ENCODE measurements around the gene ACOXL.

ACOXL gene

DNA sequence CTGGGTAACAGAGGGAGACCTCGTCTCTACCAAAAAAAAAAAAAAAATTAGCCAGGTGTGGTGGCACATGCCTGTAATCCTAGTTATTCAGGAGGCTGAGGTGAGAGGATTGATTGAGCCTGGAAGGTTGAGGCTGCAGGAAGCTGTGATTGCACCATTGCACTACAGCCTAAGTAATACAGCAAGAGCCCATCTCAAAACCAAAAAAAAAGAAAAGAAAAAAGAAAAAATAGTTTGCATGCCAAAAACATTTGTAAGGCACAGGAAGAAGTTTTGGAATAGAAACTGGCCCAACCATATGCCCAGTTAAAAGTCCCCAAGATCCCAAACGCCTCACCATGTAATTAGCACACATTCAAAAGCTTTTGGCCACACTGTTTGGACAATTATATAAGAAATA lies 13.4 kb upstream of the ACOXL start:
- DNase-seq (ENCODE audit: low read depth, low spot score), result no peak

DNA sequence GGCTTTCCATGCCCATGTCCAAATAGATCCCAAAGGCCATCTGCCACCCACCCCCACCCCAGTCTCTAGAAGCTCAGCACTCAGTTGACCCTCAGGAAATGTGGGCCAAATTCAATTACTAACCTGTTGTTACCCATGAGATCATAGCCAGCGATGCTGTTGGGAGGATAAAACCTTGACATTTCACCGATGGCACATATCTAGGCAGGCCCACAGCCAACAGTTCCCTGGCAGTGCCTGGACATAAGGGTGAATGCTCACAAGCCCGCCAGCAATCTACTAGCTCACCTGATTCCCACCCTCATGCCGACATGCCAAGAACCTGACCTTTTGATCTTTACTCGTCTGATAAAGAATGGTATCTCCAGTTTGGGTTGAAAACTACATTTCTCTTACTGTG lies 11.8 kb upstream of the ACOXL start:
- DNase-seq (ENCODE audit: low read depth, low spot score), result no peak

DNA sequence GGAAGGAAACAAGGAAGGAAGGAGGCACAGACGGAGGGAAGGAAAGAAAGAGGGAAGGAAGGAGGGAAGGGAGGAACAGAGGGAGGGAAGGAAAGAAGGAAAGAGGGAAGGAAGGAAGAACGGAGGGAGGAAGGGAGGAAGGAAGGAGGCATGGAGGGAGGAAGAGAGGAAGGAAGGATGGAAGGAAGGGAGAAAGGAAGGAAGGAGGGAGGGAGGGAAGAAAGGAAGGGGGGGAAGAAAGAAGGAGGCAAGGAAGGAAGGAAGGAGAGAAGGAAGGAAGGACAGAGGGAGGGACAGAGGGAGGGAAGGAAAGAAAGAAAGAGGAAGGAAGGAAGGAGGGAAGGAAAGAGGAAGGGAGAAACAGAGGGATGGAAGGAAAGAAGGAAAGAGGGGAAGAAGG lies 7.6 kb upstream of the ACOXL start:
- no peak for DNase-seq (ENCODE audit: low read depth, low spot score)

DNA sequence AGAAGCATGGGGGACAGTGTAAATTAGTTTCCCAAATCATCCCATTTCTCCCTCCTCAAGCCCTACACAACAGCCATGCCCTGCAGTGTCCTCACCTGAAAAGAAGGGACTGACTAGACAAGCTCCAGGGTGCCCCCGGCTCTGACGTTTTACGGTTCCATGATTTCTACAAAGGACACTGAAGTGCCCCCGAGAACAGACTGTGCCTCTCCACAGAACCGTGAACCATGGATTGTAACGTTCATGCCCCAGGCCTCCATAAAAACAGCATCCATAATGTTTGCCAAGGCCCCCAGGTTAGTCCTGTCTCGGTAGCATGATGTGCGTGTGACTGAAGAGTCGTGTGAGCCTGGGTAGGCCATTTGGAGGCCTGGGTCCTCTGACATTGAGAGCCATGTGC lies 7.0 kb upstream of the ACOXL start:
- no peak for DNase-seq (ENCODE audit: low read depth, low spot score)

DNA sequence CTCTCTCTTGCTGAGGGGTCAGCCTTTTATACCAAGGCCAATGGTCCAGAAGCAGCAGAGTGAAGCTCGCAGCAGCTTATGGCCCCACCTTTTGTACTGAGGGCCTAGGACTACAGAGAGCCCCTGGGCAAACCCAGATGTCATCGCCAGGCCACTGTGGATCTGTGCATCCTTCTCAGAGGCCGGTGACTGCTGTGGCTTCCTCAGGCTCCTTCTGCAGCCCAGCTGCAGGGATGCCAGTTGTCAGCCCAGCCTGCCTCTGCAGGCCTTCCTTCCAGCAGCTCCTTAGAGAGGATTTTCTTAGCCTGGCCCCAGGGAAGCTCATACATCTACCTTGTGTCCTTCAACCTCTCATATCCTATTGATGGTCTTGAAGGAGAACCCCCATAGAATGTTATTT lies 6.5 kb upstream of the ACOXL start:
- DNase-seq (ENCODE audit: low read depth, low spot score), result no peak

DNA sequence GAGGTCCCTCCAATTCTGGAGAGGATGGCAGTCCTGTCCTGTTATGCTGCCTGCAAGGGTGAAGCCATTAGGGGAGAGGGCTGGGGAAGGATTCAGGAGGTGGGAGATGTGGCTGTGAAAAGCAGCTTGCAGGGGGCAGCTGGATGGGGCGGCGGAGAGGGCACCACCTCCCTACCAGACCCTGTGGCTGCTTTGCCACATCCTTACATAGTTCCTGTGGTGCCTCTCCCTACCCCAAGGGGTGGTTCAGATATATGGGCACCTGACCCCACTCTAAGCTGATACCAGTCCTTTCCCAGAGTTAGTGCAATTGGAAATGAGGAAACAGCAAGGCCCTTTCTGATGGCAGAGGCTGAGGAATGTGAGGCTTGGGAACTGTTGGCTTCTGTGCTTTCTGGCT lies 6.1 kb upstream of the ACOXL start:
- no peak for DNase-seq (ENCODE audit: low read depth, low spot score)

DNA sequence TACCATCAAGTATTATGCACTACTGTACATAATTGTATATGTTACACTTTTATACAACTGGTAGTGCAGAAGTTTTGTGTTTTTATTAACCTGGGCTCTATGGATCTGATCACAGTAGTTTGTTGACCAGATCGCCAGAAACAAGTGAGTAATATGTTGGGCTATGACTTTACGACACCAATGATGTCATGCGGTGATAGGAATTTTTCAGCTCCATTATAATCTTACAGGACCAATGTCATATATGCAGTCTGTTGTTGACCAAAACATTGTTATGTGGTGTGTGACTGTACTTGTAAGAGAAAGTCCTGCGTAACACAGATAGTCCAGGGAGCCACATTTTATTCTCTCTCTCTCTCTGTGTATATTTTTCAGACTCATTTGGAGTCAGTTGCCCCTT lies 4.5 kb upstream of the ACOXL start:
- no peak for DNase-seq (ENCODE audit: low read depth, low spot score)

DNA sequence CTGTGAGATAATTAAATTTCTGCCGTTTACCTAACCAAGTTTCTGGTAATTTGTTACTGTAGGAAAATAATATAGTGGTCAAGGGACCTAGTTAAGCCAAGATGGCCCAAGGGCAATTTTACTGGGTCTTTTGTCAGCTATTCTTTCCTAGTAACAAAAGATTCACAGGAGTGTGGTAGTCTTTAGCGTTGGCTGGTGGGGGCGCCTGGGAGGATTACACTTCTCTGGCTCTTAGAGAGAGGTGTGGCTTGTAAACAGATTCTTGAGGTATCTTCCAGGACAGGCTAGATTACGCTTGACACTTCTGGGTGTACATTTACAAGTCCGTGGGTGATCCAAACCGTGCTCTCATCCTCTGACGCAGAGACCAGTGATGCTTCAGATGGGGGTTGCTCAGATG lies 3.3 kb upstream of the ACOXL start:
- no peak for DNase-seq (ENCODE audit: low read depth, low spot score)

DNA sequence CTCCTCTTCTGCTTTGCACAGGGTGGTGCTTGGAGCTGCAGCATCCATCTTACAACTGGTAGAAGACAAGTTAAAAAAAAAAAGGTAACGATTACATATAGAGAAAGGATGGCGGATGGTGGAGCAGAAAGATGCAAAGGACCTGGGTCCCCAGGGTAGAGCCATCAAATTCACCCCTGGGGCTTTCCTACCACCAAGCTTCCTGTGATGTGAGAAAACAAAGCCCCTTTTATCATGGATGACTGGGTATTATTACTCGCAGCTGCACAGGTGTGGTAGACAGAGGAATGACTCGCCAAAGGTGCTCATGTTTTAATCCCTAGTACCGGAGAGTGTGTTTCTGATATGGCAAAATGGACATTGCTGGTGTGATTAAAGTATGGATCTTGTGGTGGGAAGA lies 1.3 kb upstream of the ACOXL start:
- DNase-seq (ENCODE audit: low read depth, low spot score), result no peak

DNA sequence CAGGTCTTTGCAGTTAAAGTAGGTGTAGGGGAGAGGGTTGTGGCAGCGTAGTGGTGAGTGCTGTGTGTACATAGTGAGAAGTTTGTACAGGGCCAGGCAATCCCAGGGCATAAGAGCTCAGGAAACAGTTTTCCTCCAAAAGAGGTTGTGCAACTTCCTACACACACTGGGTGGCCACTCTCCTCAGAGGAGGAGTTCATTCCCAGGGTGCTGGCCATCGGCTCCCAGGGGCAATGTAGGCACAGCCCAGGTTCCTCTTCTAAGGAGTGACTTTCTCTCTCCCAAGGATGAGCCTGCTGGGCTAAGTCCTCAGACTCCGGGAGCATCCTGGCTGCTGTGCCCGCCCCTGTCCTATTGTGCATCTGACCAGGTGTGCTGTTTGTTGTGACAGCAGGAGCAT lies 3.0 kb downstream of the ACOXL start:
- no peak for DNase-seq (ENCODE audit: low read depth, low spot score)

DNA sequence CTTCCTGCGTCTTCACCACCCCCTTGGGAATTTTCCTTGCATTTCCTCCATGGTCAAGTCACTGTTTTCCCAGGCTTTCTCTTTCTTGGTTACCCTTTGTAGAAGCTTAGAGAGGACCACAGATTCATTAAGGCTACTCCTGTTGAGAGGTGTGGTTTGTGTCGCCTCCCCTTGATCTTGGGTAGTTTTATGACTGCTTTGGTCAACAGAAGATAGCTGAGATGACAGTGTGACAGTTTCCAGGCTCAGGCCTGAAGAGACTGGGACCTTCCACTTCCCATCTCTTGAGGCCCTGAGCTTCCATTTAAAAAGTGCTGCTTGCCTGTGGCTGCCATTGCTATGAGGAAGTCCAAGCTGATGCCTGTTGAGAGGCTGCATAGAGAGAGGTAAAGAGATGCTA lies 5.4 kb downstream of the ACOXL start:
- DNase-seq (ENCODE audit: low read depth, low spot score), result no peak

DNA sequence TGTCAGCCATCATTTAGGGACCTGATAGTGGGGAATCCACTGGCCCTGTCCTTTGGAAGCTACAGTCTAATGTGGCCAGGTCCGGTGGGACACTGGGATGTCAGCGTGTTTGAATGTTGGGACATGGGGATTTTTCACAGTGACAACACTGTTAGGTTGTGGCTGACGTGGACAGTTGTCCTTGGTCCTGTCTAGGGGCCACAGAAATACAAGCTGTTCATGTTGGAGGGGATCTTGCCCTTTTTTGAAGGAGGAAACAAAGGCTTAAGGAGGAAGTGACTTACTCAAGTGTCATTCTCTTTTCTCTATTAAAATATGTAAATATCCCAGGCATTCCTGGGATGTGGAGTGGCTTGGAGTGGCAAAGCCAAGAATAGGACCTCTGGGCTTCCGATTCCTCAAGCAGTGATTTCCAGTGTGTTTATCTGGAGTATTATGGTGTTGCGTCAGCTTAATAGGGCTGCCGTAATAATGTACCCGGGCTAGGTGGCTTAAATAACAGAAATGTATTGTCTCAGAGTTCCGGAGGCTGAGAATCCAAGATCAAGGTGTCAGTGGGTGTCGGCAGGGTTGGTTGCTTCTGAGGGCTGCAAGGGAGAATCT lies 8.5 kb downstream of the ACOXL start:
- no peak for DNase-seq (ENCODE audit: low read depth, low spot score)

DNA sequence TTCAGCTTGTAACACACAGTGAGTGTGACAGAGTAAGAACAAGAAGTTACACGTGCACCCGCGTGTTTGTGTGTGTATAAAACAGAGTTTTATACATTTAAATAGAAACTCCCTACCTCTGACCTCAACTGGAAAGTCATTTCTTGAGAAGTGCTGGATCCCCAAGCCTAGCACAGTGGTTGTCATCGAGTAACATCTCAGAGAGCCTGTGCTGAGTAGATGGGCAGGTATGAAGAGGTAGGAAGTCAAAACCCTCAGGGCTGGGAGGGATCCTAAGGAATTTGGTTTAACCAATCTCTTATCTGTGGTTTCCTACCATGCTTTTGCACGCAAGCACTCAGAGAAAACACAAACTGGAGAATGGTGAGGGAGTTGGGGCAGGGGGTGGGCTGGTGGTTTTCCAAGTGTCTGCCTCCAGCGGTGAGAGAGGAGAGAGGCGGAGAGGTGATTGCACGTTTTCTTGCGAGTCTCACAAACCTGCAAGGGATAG lies 9.2 kb downstream of the ACOXL start:
- no peak for DNase-seq (ENCODE audit: low read depth, low spot score)

DNA sequence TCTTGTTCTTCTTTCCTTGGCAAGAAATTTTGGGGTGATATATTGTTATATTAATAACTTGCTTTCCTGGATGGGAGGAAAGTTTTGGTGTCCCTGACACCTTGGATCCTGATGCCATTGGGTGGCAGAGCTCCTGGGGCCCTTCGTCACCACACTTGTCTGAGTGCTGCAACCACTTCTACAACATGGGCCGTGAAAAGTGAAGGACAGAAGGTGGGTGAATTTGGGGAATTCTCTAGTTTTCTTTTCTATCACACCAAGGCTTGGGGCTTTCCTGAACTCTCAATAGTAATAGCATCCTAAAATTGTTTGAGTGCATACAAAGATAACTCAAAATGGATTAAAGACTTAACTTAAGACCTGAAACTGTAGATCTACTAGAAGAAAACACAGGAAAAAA lies 10.0 kb downstream of the ACOXL start:
- no peak for DNase-seq (ENCODE audit: low read depth, low spot score)

DNA sequence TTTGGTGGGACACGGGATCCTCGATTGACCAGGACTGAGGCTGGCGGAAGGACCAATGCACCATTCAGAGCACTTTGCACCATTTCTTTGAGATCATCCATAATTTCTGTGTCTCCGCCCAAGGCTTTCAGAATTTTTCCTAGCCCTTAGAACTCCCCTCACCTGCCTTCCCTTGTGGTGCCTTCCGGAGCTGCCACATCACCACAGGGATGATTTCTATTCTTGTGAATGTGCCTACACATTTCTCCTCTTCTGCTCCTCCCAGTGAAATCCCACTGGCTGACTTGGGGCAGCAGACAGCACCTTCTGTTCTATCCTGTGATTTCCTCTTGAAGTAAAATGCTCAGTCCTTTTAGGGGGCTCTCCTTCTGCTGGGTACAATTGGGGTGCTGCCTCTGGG lies 11.2 kb downstream of the ACOXL start:
- no peak for DNase-seq (ENCODE audit: low read depth, low spot score)

DNA sequence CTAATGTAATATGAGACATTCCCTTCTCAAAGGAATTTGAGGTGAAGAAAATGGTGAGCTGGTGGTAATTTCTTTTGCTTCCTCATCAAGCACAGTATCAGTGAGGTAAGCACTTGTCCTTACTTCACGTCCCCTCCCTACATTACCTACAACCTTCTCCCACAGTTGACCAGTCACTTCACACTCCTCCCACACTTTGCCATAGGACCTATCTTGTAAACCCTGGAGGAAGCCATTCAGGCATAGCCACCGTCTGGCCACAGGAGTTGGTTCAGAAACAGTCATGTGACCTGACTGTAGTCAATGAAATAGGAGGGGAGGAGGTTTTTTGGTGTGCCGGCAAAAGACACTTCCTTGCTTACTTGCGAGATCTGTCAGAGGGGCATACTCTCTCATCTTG lies 12.1 kb downstream of the ACOXL start:
- DNase-seq (ENCODE audit: low read depth, low spot score), result no peak

DNA sequence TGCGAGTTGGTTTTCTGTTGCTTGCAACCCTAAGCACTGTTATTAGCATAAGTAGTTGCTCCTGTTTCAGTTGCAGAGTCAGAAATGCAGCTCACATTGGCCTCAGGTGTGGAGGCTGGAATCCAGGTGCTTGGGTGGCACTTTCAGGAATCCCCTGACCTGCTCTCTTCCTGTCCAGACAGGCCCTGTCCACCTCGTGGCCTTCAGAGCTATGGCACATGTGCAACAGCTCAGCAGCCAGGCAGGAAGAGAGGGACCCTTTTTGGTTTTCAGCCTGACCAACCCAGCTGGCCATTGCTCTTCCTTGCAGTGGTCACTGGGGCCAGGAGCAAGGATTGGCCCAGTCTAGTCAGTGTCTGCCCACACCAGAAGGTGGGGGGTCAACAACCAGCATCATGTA lies 12.7 kb downstream of the ACOXL start:
- no peak for DNase-seq (ENCODE audit: low read depth, low spot score)

DNA sequence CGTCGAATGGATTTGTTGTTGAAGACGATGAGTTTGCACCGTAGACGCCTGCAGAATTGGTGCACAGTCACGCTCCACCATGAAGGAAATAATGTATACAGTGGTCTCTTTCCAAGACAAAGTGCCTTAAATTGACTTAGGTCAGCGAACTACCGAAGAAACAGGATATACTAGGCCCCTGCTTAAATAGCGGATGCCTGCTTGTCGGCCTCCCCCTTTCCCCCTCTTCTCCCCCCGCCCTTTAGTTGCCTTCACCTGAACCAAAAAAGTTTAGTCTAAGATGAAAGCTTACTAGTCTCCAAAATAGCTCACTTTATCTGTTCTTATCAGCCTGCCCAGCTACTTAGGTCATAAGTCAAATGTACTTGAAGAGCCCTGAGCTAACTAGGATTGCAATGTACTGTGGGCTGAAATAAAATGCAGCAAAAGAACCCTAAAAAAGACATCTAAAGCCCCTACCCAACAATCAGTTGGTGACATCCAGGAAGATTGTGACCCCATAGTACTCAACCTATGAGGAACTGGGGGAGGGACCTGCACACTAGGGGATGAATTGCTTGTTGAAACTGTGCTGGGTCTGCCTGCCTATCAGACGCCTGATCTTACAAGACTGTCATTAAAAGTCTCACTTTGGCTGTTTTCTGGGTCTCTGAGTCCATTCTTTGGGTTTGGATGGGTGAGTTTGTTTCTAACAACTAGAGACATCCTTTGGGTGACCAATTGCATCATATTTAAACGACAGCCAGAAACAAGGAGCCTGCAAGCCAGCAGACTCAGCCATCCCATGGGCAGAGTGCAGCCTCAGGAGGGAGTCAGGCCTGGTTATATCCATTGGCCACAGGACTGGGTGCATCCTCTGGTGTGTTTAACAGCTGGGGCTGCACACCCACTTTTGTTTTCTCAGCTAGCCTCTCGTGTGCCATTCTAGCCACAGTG lies 14.5 kb downstream of the ACOXL start:
- no peak for DNase-seq (ENCODE audit: low read depth, low spot score)

DNA sequence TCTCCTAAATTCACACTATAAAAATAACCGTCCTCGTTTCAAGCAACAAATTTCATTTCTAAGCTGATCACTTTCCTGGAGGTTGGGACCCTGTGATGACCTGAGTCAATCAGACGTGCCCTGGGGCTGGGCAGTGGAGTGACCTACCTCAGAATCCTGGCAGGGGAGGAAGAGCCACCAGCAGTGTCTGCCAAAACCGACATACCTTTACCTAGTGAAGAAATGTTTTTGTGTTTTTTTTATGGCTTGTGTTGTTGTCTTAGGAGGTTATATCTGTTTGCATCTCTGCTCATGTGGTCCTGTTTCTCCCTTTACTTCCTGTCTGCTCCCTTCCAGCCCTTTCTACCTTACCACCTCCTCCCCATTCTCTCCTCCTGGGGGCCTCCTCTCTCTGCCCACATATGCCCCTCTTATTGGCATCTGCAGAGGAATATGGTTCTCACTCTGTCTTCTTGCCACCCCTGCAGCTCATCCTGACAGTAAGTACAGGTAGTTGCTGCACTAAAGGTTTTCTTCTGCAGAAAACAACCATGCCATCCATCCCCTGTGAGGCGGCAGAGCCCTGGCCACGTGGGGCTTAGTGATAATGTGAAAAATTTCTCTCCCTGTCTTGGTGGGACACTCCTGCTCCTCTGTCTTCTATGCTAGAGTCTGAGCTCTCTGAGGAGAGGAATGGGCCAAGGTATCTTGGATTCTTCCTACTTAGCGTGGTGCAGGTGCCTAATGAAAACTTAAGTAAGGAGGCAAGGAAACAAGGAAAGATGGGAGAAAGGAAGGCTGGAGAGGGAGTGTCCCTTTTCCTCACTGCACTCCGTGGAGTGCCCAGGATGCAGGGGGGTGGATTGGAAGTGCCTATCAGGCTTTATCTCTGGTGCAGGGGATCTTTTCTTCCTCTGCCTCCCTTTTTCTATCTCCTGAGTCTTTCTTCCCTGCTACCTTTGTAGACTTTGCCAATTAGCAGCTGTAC lies 15.4 kb downstream of the ACOXL start:
- DNase-seq (ENCODE audit: low read depth, low spot score), result no peak

DNA sequence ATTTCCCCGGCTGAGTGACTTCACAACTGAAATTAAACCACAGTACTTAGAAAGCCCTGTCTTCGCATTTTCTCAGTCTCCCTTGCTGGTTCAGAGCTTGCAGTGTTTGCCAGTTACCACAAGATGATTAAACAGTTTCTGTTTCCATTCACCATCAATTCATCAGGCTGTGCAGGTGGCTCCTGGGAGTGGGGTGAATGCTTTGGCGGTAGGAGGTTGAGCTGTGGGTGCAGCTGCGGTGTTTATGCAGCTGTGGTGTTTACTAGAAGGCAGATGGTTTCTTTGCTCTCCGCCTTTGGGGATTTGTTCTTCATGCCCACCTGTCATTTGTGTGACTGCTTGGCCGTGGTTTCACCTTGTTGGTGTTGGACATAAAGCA lies 16.1 kb downstream of the ACOXL start:
- DNase-seq (ENCODE audit: low read depth, low spot score), result no peak

DNA sequence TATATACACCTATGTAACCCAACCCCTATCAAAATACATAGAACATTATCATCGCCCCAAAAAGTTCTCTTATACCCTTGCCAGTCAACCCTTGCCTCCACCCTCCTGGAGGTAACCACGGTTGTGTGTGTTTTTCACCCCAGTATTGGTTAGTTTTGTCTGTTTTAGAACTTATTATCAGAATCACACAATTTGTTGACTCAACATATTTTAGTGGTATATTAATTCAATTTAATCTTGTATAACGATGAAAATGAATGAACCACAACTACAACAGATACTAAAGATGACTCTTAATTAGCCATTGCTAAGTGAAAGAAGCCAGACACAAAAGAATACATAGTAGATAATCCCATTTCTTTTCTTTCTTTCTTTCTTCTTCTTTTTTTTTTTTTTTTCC lies 19.3 kb downstream of the ACOXL start:
- no peak for DNase-seq (ENCODE audit: low read depth, low spot score)

DNA sequence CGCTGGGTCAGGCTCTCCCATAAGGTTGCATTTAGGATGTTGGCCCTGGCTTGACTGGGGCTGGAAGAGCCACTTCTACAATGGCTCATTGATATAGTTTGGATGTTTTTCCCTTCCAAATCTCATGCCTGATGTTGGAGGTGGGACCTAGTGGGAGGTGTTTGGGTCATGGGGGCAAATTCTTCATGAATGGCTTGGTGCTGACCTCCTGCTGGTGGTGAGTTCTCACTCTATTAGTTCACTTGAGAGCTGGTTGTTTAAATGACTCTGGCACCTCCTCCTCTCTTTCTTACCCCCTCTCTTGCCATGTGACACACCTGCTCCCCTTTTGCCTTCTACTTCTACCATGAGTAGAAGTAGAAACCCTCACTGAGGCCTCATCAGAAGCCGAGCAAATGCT lies 20.5 kb downstream of the ACOXL start:
- no peak for DNase-seq (ENCODE audit: low read depth, low spot score)

Measured in brain pericyte (primary cell).